A549 (cell line): ENCODE results near the gene BCORL1. TPM values are rescaled to one million over a fixed set of nuclear protein-coding genes. Genes with fewer than 3 reads are reported as not detected.

Experiments used
- ATAC-seq, 2 experiments: fragments of 200-7000 bp in 1 of 2; fragments of >200 bp in 1 of 2; cut with Nextera tagmentation in 1 of 2; cut with Tn5 transposase in 1 of 2; 3 replicates each; pipeline versions ENCODE4 v1.8.0 to v1.9.1; 2018 to 2020; ENCODE audit warnings: mild to moderate bottlenecking in 1 of 2, moderate library complexity in 1 of 2
- CTCF ChIA-PET: fragments of 300-600 bp; sonication (Branson Sonifier 250); formaldehyde crosslinking; extraction: SDS; loops from one replicate; lab custom pipeline; 2021; ENCODE audit warnings: antibody characterized with exemption, inconsistent platforms; lab: Yijun Ruan, JAX
- POLR2A ChIA-PET: fragments of 350-600 bp; formaldehyde crosslinking; extraction: SDS; loops from one replicate; lab custom pipeline; 2021; ENCODE audit warnings: antibody characterized with exemption, inconsistent platforms; lab: Yijun Ruan, JAX
- DNase-seq, 2 experiments: peaks; one replicate each; pipeline versions ENCODE4 v3.0.0 to v3.0.0-alpha.2; 2011 to 2016; ENCODE audit warnings: low read depth in 1 of 2, low spot score in 1 of 2
- FAIRE-seq: peaks from 2 replicates; lab custom pipeline; 2011; peaks lifted over from hg19 to GRCh38; lab: Jason Lieb, UNC
- H3K27ac ChIP-seq, 2 experiments: fragments of >200 bp; sonication (Bioruptor Twin); formaldehyde crosslinking; 3 replicates each; pipeline ENCODE4 v1.5.1; 2016 to 2017
- H3K4me1 ChIP-seq: fragments of >200 bp; sonication (Bioruptor Twin); formaldehyde crosslinking; 3 replicates; pipeline ENCODE4 v1.6.1; 2016
- H3K4me2 ChIP-seq: fragments of >200 bp; sonication (Bioruptor Twin); formaldehyde crosslinking; 3 replicates; pipeline ENCODE4 v1.6.1; 2016
- H3K4me3 ChIP-seq: fragments of >200 bp; sonication (Bioruptor Twin); formaldehyde crosslinking; 3 replicates; pipeline ENCODE4 v1.5.1; 2016
- H3K9me3 ChIP-seq: fragments of >200 bp; sonication (Bioruptor Twin); formaldehyde crosslinking; 3 replicates; pipeline ENCODE4 v1.6.1; 2016
- ATOH8 ChIP-seq: fragments of 250-450 bp; sonication (Bioruptor Pico); IDR thresholded peaks from 2 replicates; pipeline ENCODE4 v1.5.0; 2020; ENCODE audit warnings: low read depth, mild to moderate bottlenecking, moderate library complexity
- CBX2 ChIP-seq: fragments of 200-600 bp; sonication (generic); IDR thresholded peaks from 2 replicates; pipeline ENCODE4 v1.6.1; 2016; ENCODE audit warnings: low read depth, mild to moderate bottlenecking, borderline replicate concordance
- CHD4 ChIP-seq: fragments of 200-600 bp; sonication (generic); IDR thresholded peaks from 2 replicates; pipeline ENCODE4 v1.6.1; 2016; ENCODE audit warnings: antibody characterized with exemption, mild to moderate bottlenecking, borderline replicate concordance
- CTCF ChIP-seq: fragments of >200 bp; sonication (Bioruptor Twin); formaldehyde crosslinking; IDR thresholded peaks from 3 replicates; pipeline ENCODE4 v1.5.1; 2016
- E2F6 ChIP-seq: IDR thresholded peaks from 2 replicates; pipeline ENCODE4 v1.6.1; 2012; ENCODE audit warnings: low read depth, borderline replicate concordance
- EHMT2 ChIP-seq: fragments of 200-600 bp; sonication (generic); IDR thresholded peaks from 2 replicates; pipeline ENCODE4 v1.6.1; 2016; ENCODE audit warnings: antibody characterized with exemption, low read depth, mild to moderate bottlenecking, moderate library complexity
- ELK1 ChIP-seq: fragments of 150-350 bp; IDR thresholded peaks from 2 replicates; pipeline ENCODE4 v1.6.1; 2014; ENCODE audit warnings: low read depth, mild to moderate bottlenecking, low read length
- EP300 ChIP-seq, 2 experiments: fragments of >200 bp; sonication (Bioruptor Twin); formaldehyde crosslinking; IDR thresholded peaks; 2 replicates in 1 of 2; 3 replicates in 1 of 2; pipeline ENCODE4 v1.6.1; 2016 to 2017
- FOSL2 ChIP-seq, 2 experiments: fragments of 450-650 bp in 1 of 2; fragments of >200 bp in 1 of 2; sonication (Bioruptor Twin) in 1 of 2; formaldehyde crosslinking; IDR thresholded peaks; 2 replicates each; pipeline versions ENCODE4 v1.5.0 to v1.6.1; 2016 to 2020; ENCODE audit warnings: mild to moderate bottlenecking in 1 of 2, moderate library complexity in 1 of 2
- JUNB ChIP-seq: fragments of >200 bp; sonication (Bioruptor Twin); formaldehyde crosslinking; IDR thresholded peaks from 2 replicates; pipeline ENCODE4 v1.6.1; 2016
- KDM5A ChIP-seq: fragments of 200-600 bp; sonication (generic); IDR thresholded peaks from 2 replicates; pipeline ENCODE4 v1.6.1; 2016; ENCODE audit warnings: antibody characterized with exemption, mild to moderate bottlenecking
- NFE2L2 ChIP-seq: fragments of 150-350 bp; conservative IDR thresholded peaks from 2 replicates; pipeline ENCODE4 v1.6.1; 2014; ENCODE audit warnings: low read length
- POLR2A ChIP-seq: IDR thresholded peaks from 2 replicates; pipeline ENCODE4 v1.6.1; 2012; ENCODE audit warnings: mild to moderate bottlenecking, low read length
- RARB ChIP-seq: fragments of 250-450 bp; sonication (Bioruptor Pico); IDR thresholded peaks from 2 replicates; pipeline ENCODE4 v1.8.0; 2021; ENCODE audit warnings: mild to moderate bottlenecking, moderate library complexity
- RNF2 ChIP-seq: fragments of 200-600 bp; sonication (generic); IDR thresholded peaks from 2 replicates; pipeline ENCODE4 v1.6.1; 2016; ENCODE audit warnings: low read depth, mild to moderate bottlenecking, antibody characterized with exemption, moderate library complexity, borderline replicate concordance
- SREBF2 ChIP-seq: fragments of 450-650 bp; IDR thresholded peaks from 2 replicates; pipeline ENCODE4 v1.6.1; 2014; ENCODE audit warnings: mild to moderate bottlenecking, moderate library complexity
- USF2 ChIP-seq: fragments of 450-650 bp; IDR thresholded peaks from 2 replicates; pipeline ENCODE4 v1.6.1; 2014; ENCODE audit warnings: antibody characterized with exemption
- ZNF302 ChIP-seq: fragments of 250-450 bp; sonication (Bioruptor Pico); IDR thresholded peaks from 2 replicates; pipeline ENCODE4 v1.9.0; 2021; ENCODE audit warnings: inconsistent platforms, mild to moderate bottlenecking, moderate library complexity
- WGBS: methylation state at CpG from one replicate; pipeline ENCODE4 v1.1.6; 2017; ENCODE audit errors: missing lambda C conversion rate; 5-methylcytosine and 5-hydroxymethylcytosine counted together
- polyA plus RNA-seq, 4 experiments: library from polyadenylated mRNA; depleted of rRNA in 3 of 4; stranded (reverse); fragments of >200 nt; fragmentation: RNase III in 1 of 4; extraction: RNeasy Plus Mini Kit Qiagen cat#74134 plus additional on column Dnase treatment in 1 of 4; gene quantifications; 2 replicates in 3 of 4; 3 replicates in 1 of 4; pipeline ENCODE4 v1.2.3, GENCODE V29; 2011 to 2017

The BCORL1 gene
- polyA plus RNA-seq, 2 of the 4 experiments (the other 2 are of a cell fraction), result 1.4 to 6.1 TPM

GRCh38 chrX:130057209-130057608 lies 74.8 kb downstream of the BCORL1 start (continued):
- TF ChIP-seq CTCF (no peak), POLR2A (no peak), CHD4 (no peak), JUNB (no peak), E2F6 (no peak), CBX2 (no peak)

- DNase-seq, result no peak
- no peak for ATAC-seq
These were observed 76.2 kb downstream of the BCORL1 start for GRCh38 chrX:130058652-130059051.

More at GRCh38 chrX:130058652-130059051, 76.2 kb downstream of the BCORL1 start:
- POLR2A ChIA-PET, result no interaction called here
- WGBS, result 92% methylated on average over 5 of the region's 7 CpGs
- no peak overlapping the region for H3K27ac ChIP-seq
- CTCF ChIA-PET, result interaction anchor here (1.1 to 2.5 kb wide), 2 partner anchors 19 to 458 kb away, joined by 4 to 23 read pairs; no protein-coding TSS in a partner anchor
- no peak for TF ChIP-seq KDM5A
- no peak for TF ChIP-seq ELK1
- no peak for TF ChIP-seq RARB
- no peak for TF ChIP-seq USF2
- no peak for TF ChIP-seq SREBF2
- no peak for TF ChIP-seq EP300 (IDR thresholded peaks at IDR 0.05)
- TF ChIP-seq CBX2, result no peak
- no peak for TF ChIP-seq EHMT2
- TF ChIP-seq ZNF302 (CRISPR knock-in tag), result no peak
- TF ChIP-seq JUNB, result no peak
- no peak for TF ChIP-seq RNF2
- no peak for TF ChIP-seq NFE2L2
- TF ChIP-seq FOSL2 (IDR thresholded peaks at IDR 0.05), result no peak
- no peak for TF ChIP-seq FOSL2 (CRISPR knock-in tag; IDR thresholded peaks at IDR 0.05)
- no peak for TF ChIP-seq ATOH8 (CRISPR knock-in tag)
- TF ChIP-seq, all 56 proteins: peak for 0
- FAIRE-seq, result no peak
- Histone ChIP-seq H3K4me1 (peaks cover 5% of the 10 kb centered on the region; the same call in 1 of the 3 replicates), H3K4me3 (no peak overlapping the region), H3K4me2 (no peak overlapping the region), H3K9me3 (no peaks in the 10 kb centered on the region)
